Embryonic facial prominence (tissue), 1 donor: ENCODE data around the gene PTTG1IP2.
"Not testable (repeated sequence)": the region's sequence is repeated elsewhere in the genome, so short reads cannot be mapped to it uniquely, and the experiment has no call there.

Experiments
- DNase-seq: peaks from one replicate; pipeline ENCODE4 v3.0.0-alpha.2; 2016; ENCODE audit errors: extremely low spot score

PTTG1IP2 gene

GRCh38 chr7:90469554-90469953, at the start of gene PTTG1IP2:
Gene PTTG1IP2 (plus strand): TSS chr7:90469639. CDS start chr7:90469787, 148 bp downstream.
- no peak for DNase-seq

- DNase-seq, result no peak
These were observed 47.8 kb upstream of the PTTG1IP2 start for GRCh38 chr7:90421651-90422050.

- no peak for DNase-seq
These were observed 44.7 kb upstream of the PTTG1IP2 start for GRCh38 chr7:90424720-90425119.

- no peak for DNase-seq
These were observed 44.1 kb upstream of the PTTG1IP2 start for GRCh38 chr7:90425376-90425775.

- no peak for DNase-seq
These were observed 38.6 kb upstream of the PTTG1IP2 start for GRCh38 chr7:90430614-90431460.

- DNase-seq, result no peak
These were observed 36.7 kb upstream of the PTTG1IP2 start for GRCh38 chr7:90432752-90433151.

DNA sequence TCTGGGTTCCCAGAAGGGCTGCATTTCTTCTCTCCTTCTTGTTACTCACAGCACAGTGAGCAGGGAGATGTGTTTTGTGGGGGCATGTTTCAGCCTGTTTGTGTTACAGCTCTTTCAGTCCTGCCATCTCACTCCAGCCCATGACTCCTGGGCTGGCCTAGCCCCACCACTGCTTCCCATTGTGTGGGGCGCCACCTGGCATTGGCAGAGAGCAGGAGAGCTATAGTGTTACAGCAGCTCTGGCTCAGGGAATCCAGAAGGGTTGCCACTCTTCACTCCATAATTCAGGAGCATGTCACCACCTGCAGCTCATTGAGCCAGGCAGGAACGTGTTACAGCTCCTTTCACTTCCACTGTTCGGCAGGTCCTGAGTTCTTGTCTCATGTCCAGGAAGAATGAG, 36.2 kb upstream of the PTTG1IP2 start:
- no peak for DNase-seq

- DNase-seq, result no peak
These were observed 23.8 kb upstream of the PTTG1IP2 start for GRCh38 chr7:90445633-90446032.

DNA sequence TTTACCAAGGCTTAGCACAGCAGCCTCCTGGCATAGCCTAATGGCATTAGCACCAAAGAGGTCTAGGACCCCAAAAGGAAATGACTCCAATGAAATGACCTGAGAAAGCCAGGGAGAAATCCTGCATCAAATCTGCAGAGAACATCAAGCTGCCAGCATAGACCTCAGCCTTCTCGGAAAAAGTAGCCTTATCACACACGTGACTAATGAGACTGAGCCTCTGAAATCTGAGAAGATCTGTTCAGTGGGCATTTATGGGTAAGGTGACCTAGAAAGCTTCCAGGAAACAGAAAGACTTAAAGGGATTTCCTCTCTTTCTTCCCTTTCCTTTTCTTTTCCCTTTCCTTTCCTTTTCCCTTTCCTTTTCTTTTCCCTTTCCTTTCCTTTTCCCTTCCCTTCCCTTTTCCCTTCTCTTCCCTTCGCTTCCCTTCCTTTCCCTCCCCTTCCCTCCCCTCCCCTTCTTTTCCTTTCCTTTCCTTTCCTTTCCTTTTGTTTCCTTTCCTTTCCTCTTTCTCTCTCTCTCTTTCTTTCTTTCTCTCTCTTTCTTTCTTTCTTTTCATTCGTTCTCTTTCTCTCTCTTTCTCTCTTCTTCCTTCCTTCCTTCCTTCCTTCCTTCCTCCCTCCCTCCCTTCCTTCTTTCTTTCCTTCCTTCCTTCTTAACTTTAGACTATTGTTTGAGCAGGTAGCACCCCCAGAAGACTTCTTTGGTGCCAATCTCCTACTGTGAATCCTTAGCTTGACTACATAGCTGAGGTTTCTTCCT, 23.1 kb upstream of the PTTG1IP2 start:
- no peak for DNase-seq

DNA sequence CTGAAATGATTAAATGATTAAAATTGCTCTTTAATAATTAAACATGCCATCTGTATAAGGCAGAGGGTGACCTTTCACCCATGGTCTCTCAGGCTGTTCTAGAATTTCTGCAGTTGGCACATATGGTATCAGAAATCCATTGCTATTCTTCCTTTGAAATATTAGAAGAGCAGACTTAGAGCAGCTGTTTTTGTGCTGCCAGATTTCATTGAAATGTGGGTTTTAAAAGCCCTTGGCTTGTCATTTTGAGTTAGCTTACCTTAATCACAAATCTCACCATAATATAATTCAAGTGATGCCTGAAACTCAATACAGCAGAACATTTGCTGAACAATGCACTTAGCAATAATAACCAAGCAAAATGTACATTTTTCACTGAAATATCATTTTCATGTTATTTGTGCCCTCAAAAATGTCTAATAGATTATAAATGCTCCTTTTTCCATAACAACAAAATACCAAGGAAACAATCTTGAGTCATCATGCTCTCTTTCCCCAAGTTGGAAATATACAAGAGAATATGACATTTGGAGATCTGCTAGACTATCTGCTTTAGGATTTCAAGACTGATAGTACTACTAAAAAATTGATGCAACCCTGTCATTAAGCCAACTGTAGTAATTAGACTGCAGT, 16.1 kb upstream of the PTTG1IP2 start:
- DNase-seq, result peak; percentile 60

- no peak for DNase-seq
These were observed 15.5 kb upstream of the PTTG1IP2 start for GRCh38 chr7:90453931-90454330.

- peak; percentile 84 for DNase-seq
These were observed 14.0 kb upstream of the PTTG1IP2 start for GRCh38 chr7:90455163-90456030.

DNA sequence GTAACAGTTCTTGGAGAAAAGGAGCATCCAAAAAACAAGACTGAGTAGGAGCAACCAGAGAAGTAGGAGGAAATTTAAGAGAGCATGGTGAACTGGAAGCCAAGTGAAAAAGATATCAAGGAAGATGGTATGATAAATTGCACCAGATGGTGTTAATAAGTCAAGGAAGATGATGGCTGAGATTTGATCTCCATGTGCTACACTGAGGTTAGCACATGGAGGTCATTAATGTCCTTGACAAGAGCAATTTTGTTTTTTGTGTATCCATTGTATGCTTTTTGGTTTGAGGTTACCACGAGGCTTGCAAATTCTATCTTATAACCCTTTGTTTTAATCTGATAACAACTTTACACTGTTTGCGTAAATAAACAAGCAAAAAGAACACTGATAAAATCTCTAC, 11.3 kb upstream of the PTTG1IP2 start:
- no peak for DNase-seq

- no peak for DNase-seq
These were observed 9.6 kb upstream of the PTTG1IP2 start for GRCh38 chr7:90459888-90460287.

- DNase-seq, result no peak
These were observed 8.2 kb upstream of the PTTG1IP2 start for GRCh38 chr7:90461219-90461618.

DNA sequence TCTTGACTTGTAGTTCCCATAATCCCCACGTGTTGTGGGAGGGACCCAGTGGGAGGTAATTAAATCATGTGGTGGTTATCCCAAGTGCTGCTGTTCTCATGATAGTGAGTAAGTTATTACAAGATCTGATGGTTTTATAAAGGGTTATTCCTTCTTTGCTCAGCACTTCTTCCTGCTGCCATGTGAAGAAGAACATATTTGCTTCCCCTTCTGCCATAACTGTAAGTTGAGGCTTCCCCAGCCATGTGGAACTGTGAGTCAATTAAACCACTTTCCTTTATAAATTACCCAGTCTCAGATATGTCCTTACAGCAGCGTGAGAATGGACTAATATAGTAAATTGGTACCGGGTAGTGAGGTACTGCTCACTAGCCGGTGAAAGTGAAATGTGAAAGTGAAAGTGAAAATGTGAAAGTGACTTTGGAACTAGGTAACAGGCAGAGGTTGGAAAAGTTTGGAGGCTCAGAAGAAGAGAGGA, 6.2 kb upstream of the PTTG1IP2 start:
- not testable (repeated sequence) for DNase-seq

DNA sequence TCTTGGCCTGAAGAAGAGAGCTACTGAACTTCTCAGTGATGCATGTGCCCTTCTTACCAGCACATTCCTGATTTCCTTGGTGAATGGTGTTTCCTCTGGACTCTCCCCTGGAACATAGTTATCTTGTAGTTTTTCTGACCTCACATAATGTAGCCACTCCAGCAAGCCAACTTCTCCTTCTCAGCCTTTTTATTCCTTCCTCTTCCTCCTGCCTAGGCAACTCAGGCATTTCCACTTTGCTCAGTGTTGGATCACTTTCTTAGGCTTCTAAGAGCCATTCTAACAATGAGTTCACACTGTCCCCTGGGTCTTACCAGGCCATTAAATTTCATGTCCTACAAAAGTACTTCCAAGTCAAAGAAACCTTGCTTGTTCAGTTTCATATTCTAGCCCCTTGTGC, 3.6 kb upstream of the PTTG1IP2 start:
- no peak for DNase-seq

DNA sequence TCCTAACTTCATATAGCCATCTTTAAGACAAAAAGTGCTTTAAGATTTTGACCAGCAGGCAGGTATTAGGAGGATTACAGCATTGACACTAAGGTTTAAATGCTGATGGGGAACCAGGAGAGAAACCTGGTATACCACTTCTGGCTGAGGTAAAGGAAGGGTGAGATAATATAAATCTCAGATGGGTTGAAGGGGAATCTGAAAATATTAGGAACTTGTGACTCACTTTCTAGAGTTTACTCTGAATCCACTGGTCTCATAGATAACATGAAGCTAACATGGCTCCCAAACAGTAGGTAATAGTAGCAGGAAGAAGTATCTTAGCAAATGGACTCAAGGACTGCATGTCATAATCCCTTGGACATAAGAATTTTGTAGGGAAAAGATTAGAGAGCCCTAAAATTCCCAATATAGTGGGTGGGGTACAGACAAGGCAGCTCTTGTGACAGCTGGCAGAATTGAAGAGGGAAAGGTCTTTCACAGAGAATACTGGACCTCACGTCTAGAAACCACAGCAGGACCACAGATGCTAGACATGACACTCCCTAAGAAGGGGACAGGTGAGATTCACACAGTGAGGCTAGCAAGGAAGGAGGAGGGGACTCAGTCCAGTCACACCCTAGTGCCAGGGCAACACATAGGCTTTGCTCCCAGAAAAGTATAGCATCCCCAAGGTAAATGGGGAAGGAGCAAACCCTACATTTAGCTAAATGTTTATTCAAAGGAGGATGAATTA, 3.5 kb downstream of the PTTG1IP2 start:
- DNase-seq, result no peak

DNA sequence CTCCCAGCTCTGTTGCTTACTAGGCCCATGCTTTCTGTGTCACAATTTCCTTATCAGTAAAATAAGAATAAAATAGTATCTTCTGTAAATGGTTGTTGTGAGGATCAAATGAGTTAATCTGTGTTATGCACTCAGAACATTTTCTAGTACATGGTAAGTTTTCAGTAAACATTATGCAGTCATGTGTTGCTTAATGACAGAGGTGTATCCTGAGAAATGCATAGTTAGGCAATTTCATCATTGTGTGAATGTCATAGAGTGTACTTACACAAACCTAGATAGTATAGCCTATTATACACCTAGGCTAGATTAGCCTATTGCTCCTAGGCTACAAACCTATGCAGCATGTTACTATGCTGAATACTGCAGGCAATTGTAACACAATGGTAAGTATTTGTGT, 4.4 kb downstream of the PTTG1IP2 start:
- no peak for DNase-seq

DNA sequence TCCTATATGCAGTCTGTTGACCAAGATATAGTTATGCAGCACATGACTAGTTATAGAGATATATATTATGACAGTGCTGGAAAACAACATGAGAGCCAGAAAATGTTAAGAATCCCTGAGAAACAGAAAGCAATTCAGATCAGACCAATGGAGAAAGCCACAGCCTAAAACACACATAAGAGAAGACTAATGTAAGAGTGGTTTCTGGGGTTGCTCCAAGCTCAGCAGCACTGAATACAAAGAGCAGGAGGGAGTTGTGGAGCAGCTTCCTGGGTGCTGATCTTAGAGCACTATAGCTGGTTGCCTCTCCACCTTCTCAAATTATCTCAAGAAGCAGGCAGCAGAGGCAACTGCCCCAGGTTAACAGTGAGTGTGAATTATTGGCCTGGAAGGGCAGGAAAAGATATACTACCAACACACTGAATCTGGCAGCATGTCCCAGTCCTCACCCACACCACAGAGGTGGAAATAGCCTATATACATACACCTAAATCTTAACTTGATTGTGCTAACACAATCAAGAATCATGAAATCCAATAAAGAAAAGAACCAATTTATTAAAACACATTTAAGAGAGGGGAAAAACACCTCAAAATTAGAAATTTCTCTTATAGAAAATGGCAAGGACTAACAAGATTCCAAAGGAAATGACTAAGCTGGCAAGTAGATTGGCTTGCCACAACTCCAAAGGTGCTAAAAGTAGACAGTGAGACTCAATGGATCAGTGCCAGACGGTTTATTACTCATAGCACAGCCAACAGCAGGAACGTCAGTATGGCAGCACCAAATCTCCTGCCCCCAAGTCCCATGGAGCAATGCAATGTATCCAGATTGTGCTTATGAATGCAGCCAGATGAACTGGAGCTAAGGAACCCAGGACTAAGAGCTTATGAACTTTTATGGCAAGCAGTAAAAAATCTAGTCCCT, 5.1 kb downstream of the PTTG1IP2 start:
- no peak for DNase-seq
